ENCODE data around the gene CDCP1.

CDCP1 gene

GRCh38 chr3:45067486-45067885 lies 78.7 kb downstream of the CDCP1 start:
- TF ChIP-seq CTCF (IDR thresholded peaks at IDR 0.05; ENCODE audit: low read depth, low read length) (no peak), POLR2A (IDR thresholded peaks at IDR 0.05; ENCODE audit: extremely low read depth, insufficient read length) (no peak), MYC (IDR thresholded peaks at IDR 0.05; ENCODE audit: low read depth, low read length) (no peak), MAX (IDR thresholded peaks at IDR 0.05; ENCODE audit: low read depth, low read length) (no peak)
- H3K4me3 ChIP-seq (ENCODE audit: low read depth, low read length), result no peak overlapping the region
- DNase-seq (ENCODE audit: low read depth), result no peak

- no peak for DNase-seq (ENCODE audit: low read depth)
- no peak overlapping the region for H3K4me3 ChIP-seq (ENCODE audit: low read depth, low read length)
- no peak for TF ChIP-seq MAX (IDR thresholded peaks at IDR 0.05; ENCODE audit: low read depth, low read length)
- no peak for TF ChIP-seq POLR2A (IDR thresholded peaks at IDR 0.05; ENCODE audit: extremely low read depth, insufficient read length)
- TF ChIP-seq CTCF (IDR thresholded peaks at IDR 0.05; ENCODE audit: low read depth, low read length), result no peak
- no peak for TF ChIP-seq MYC (IDR thresholded peaks at IDR 0.05; ENCODE audit: low read depth, low read length)
Measured at GRCh38 chr3:45066109-45066801, 79.9 kb downstream of the CDCP1 start.

- H3K4me3 ChIP-seq (ENCODE audit: low read depth, low read length), result no peak overlapping the region
- TF ChIP-seq MYC (IDR thresholded peaks at IDR 0.05; ENCODE audit: low read depth, low read length), result no peak
- TF ChIP-seq MAX (IDR thresholded peaks at IDR 0.05; ENCODE audit: low read depth, low read length), result no peak
- no peak for TF ChIP-seq CTCF (IDR thresholded peaks at IDR 0.05; ENCODE audit: low read depth, low read length)
- no peak for TF ChIP-seq POLR2A (IDR thresholded peaks at IDR 0.05; ENCODE audit: extremely low read depth, insufficient read length)
- DNase-seq (ENCODE audit: low read depth), result no peak
Measured at GRCh38 chr3:45065373-45065720, 80.8 kb downstream of the CDCP1 start.

GRCh38 chr3:45064512-45065372 lies 81.4 kb downstream of the CDCP1 start:
- DNase-seq (ENCODE audit: low read depth), result peak; percentile 40
- H3K4me3 ChIP-seq (ENCODE audit: low read depth, low read length), result no peak overlapping the region
- TF ChIP-seq MYC (IDR thresholded peaks at IDR 0.05; ENCODE audit: low read depth, low read length) (no peak), POLR2A (IDR thresholded peaks at IDR 0.05; ENCODE audit: extremely low read depth, insufficient read length) (no peak), CTCF (IDR thresholded peaks at IDR 0.05; ENCODE audit: low read depth, low read length) (no peak), MAX (IDR thresholded peaks at IDR 0.05; ENCODE audit: low read depth, low read length) (no peak)

- no peak overlapping the region for H3K4me3 ChIP-seq (ENCODE audit: low read depth, low read length)
- no peak for TF ChIP-seq MYC (IDR thresholded peaks at IDR 0.05; ENCODE audit: low read depth, low read length)
- TF ChIP-seq POLR2A (IDR thresholded peaks at IDR 0.05; ENCODE audit: extremely low read depth, insufficient read length), result no peak
- no peak for TF ChIP-seq CTCF (IDR thresholded peaks at IDR 0.05; ENCODE audit: low read depth, low read length)
- TF ChIP-seq MAX (IDR thresholded peaks at IDR 0.05; ENCODE audit: low read depth, low read length), result no peak
- DNase-seq (ENCODE audit: low read depth), result no peak
Measured at GRCh38 chr3:45062697-45063070, 83.5 kb downstream of the CDCP1 start.

Data from NB4 (cell line).